GM18502 (cell line): ENCODE measurements around the gene GNG7.
A peak's percentile ranks its signal among the peaks of the same experiment; 100 is the strongest.
"Not testable (repeated sequence)": the region's sequence is repeated elsewhere in the genome, so short reads cannot be mapped to it uniquely, and the experiment has no call there.

ENCODE experiments used
- ATAC-seq: cut with Tn5 transposase; IDR thresholded peaks from one replicate; pipeline ENCODE4 v1.9.1; 2021; ENCODE audit warnings: mild to moderate bottlenecking; ENCODE audit not compliant: unreplicated experiment, poor library complexity

The GNG7 gene

GRCh38 chr19:2679439-2679838 lies 23.1 kb downstream of the GNG7 start:
- ATAC-seq: no peak

- ATAC-seq: not testable (repeated sequence)
Observed at GRCh38 chr19:2678948-2679347, 23.5 kb downstream of the GNG7 start.

GRCh38 chr19:2678044-2678671 lies 24.3 kb downstream of the GNG7 start:
- ATAC-seq: peak; percentile 43

- ATAC-seq: no peak
Observed at GRCh38 chr19:2676823-2677222, 25.7 kb downstream of the GNG7 start.

- no peak for ATAC-seq
Observed at GRCh38 chr19:2675892-2676291, 26.6 kb downstream of the GNG7 start.

- ATAC-seq: no peak
Observed at GRCh38 chr19:2670217-2670616, 32.3 kb downstream of the GNG7 start.

GRCh38 chr19:2668175-2668763 lies 34.2 kb downstream of the GNG7 start:
- no peak for ATAC-seq

- ATAC-seq: not testable (repeated sequence)
Observed at GRCh38 chr19:2667349-2667748, 35.1 kb downstream of the GNG7 start.

GRCh38 chr19:2666344-2666994 lies 36.0 kb downstream of the GNG7 start:
- no peak for ATAC-seq

GRCh38 chr19:2665103-2665502 lies 37.4 kb downstream of the GNG7 start:
- no peak for ATAC-seq

GRCh38 chr19:2663920-2664571 lies 38.4 kb downstream of the GNG7 start:
- no peak for ATAC-seq

- no peak for ATAC-seq
Observed at GRCh38 chr19:2661615-2662014, 40.9 kb downstream of the GNG7 start.

- no peak for ATAC-seq
Observed at GRCh38 chr19:2659856-2660432, 42.5 kb downstream of the GNG7 start.

GRCh38 chr19:2656533-2656932 lies 46.0 kb downstream of the GNG7 start:
- no peak for ATAC-seq

GRCh38 chr19:2653710-2654707 lies 48.5 kb downstream of the GNG7 start:
- no peak for ATAC-seq

GRCh38 chr19:2653218-2653617 lies 49.3 kb downstream of the GNG7 start:
- no peak for ATAC-seq

- ATAC-seq: no peak
Observed at GRCh38 chr19:2652504-2653099, 49.9 kb downstream of the GNG7 start.

GRCh38 chr19:2651002-2651733 lies 51.3 kb downstream of the GNG7 start:
- not testable (repeated sequence) for ATAC-seq

- ATAC-seq: no peak
Observed at GRCh38 chr19:2650515-2650914, 52.0 kb downstream of the GNG7 start.
